ENCODE data around the gene BCKDK. TPM values are rescaled to one million over a fixed set of nuclear protein-coding genes. Genes with fewer than 3 reads are reported as not detected.
A peak's percentile ranks its signal among the peaks of the same experiment; 100 is the strongest.

The BCKDK gene
- total and polyA plus RNA-seq, 2 of the 13 experiments (the other 11 are each of a cell fraction or from before 2014, with no cell fraction given), result 24.9 to 42.6 TPM

- peak; percentile 28; the same call in 1 of the 2 replicates for TF ChIP-seq SP140L (CRISPR knock-in tag; IDR thresholded peaks at IDR 0.05; ENCODE audit: borderline replicate concordance)
- peak; percentile 74 for TF ChIP-seq MED1 (CRISPR knock-in tag; IDR thresholded peaks at IDR 0.05)
- TF ChIP-seq HIC2 (CRISPR knock-in tag; IDR thresholded peaks at IDR 0.05; ENCODE audit: low read depth), result peak; percentile 97
- no peak for TF ChIP-seq HNF1A (IDR thresholded peaks at IDR 0.05; ENCODE audit: low read depth)
- TF ChIP-seq HNF1A (CRISPR knock-in tag; IDR thresholded peaks at IDR 0.05; ENCODE audit: borderline replicate concordance), result 0 out of 2 replicates have a peak, but pooled peaks have one; percentile 35
- TF ChIP-seq PHF20 (CRISPR knock-in tag; IDR thresholded peaks at IDR 0.05), result 0 out of 2 replicates have a peak, but pooled peaks have one; percentile 16
- 0 out of 2 replicates have a peak, but pooled peaks have one; percentile 34 for TF ChIP-seq ZBTB2 (CRISPR knock-in tag; IDR thresholded peaks at IDR 0.05; ENCODE audit: low read depth)
- peak; percentile 60; the same call in 1 of the 2 replicates for TF ChIP-seq KDM5B (CRISPR knock-in tag; IDR thresholded peaks at IDR 0.05; ENCODE audit: borderline replicate concordance)
- TF ChIP-seq HNRNPL (IDR thresholded peaks at IDR 0.05; ENCODE audit: low read depth, low read length), result peak; percentile 97
- TF ChIP-seq UBTF (CRISPR knock-in tag; IDR thresholded peaks at IDR 0.05), result peak; percentile 63; the same call in 1 of the 2 replicates
- TF ChIP-seq HOMEZ (CRISPR knock-in tag; IDR thresholded peaks at IDR 0.05; ENCODE audit: low read depth), result peak; percentile 72; the same call in 1 of the 2 replicates
- peak; percentile 98 for TF ChIP-seq CTCF (CRISPR knock-in tag; IDR thresholded peaks at IDR 0.05)
- TF ChIP-seq PPARG (CRISPR knock-in tag; conservative IDR thresholded peaks at IDR 0.05), result 0 out of 2 replicates have a peak, but pooled peaks have one; percentile 36
These were observed 34.2 kb downstream of the BCKDK start (continued) for GRCh38 chr16:31142109-31143010.
